HG02642 (cell line): ENCODE results near the gene MAGED2.
"Not testable (repeated sequence)": the region's sequence is repeated elsewhere in the genome, so short reads cannot be mapped to it uniquely, and the experiment has no call there.

ENCODE experiments used
- ATAC-seq: cut with Tn5 transposase; IDR thresholded peaks from one replicate; pipeline ENCODE4 v1.9.1; 2021; ENCODE audit warnings: mild to moderate bottlenecking; ENCODE audit not compliant: unreplicated experiment, poor library complexity

Gene MAGED2, protein sequence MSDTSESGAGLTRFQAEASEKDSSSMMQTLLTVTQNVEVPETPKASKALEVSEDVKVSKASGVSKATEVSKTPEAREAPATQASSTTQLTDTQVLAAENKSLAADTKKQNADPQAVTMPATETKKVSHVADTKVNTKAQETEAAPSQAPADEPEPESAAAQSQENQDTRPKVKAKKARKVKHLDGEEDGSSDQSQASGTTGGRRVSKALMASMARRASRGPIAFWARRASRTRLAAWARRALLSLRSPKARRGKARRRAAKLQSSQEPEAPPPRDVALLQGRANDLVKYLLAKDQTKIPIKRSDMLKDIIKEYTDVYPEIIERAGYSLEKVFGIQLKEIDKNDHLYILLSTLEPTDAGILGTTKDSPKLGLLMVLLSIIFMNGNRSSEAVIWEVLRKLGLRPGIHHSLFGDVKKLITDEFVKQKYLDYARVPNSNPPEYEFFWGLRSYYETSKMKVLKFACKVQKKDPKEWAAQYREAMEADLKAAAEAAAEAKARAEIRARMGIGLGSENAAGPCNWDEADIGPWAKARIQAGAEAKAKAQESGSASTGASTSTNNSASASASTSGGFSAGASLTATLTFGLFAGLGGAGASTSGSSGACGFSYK

DNA sequence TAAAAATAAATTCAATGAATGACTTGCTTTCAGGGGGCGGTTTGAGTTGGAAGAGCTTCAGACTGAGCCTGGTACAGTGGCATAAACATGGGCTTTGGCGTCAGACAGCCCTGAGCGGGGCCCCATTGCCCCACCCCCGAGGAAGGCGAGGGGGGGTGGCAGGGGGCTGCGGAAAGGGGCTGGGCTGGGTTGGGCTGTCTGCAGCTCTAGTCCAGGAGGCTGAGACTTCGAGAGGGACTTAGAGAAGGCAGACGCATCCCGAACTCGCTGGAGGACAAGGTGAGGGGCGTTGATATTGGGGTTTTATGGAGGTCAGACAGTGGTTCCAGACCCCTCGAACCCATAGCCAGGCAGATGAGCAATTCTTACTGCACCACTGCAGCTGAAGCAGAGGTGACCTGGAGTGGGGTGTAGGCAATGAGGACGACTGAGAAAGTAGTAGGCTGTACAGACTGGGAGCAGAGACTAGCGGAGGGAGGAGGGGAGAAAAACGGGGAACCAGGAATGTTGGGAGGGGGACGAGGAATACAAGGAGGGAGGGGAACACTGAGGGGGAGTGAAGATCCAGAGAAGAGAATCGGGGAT lies at the start of gene MAGED2:
MAGED2 (plus strand) TSS at position 222 of the 585 bp plus-strand sequence. CDS start 1,587 bp downstream, outside the sequence.
- no peak for ATAC-seq

DNA sequence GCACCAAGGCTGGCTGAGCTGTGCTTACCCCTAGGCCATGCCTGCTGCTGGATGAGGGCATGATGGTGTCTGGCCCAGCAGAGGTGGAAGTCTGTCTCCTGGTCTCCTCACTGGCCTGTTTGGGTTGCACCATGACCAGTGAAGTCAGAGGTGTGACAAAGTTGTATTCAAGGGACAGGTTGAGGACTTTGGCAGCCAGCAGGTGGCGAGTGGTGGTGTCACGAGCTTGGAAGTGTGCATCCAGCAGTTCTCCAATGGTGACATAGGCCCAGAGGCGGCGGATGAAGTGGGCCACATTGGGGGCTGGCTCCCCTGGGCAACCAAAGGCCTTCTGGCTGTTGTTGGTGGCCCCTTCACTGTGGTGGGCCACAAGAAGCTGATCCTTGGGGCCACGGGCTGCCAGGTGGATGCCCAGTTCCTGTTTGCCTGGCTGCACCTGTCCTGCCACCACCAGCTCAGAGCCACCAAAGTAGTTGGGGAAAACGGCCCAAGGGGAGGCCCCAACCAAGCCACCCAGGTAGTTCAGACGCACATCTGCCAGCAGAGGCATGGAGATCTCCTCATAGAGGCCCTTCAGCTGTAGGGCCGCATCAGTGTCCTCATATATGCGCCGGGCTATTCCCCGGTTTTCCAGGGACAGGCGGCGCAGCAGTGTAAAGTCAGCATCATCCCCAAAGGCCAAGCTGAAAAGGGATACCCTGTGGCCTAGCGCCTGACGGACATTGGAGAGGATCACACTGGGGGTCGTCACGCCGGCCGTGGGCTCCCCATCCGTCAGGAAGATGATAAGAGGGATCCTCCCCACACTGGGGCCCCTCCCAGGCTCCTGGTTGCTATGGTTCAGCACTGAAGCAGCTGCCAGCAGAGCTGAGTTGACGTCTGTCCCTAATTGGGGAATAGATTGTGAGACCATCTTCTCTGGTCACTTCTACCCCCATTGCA lies 49.2 kb upstream of the MAGED2 start:
- no peak for ATAC-seq

DNA sequence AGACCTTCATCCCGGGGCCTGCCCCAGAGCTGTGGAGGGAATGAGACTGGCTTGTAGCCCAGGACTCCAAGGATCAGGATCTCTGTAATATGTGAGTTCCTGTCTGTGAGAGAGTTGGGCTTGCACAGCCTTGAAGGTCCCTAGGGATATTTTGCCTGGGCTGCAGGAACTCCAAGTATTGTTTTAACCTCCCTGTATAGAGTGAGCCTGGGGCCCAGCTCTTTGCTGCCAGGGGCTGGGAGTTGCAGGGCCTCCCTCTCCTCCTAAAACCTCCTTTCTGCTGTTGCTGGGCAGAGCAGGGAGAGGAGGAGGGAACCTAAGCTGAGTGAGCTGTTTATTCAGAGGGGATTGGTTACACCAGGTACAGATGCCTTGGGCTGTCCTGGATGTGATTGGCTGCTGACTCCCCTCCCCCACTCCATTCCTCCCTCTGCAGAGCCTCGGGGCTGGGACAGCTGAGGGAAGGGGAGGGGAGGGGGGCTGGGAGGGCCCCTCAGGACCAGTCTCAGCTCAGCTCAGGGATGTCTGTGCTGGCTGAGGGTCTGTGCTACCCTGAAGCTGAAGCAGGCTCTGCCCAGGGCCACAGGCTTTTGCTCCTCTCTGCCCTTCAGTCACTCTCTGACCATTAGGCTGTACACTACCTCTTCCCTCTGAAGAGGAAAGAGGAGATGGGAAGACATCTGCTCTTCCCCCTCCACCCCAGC lies 33.0 kb upstream of the MAGED2 start:
- not testable (repeated sequence) for ATAC-seq

DNA sequence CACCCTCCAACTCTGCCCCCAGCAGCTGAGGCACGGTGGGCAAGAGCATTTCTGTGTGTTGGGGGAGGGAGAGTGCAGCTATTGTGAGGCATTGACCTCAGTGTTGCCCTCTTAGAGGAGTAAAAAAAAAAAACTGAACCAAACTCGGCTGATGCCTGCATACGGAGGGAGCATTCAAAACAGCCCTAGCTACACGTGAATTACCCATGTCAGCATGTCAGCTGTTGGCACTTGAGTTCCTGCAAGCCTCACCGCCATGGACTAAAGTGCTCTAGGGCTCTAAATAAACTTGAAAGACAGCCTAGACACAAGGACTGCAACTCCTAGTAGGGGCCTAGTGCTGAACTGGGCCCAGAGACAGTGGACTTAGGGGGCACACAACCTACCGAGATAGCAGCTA lies 31.5 kb upstream of the MAGED2 start:
- ATAC-seq: no peak

DNA sequence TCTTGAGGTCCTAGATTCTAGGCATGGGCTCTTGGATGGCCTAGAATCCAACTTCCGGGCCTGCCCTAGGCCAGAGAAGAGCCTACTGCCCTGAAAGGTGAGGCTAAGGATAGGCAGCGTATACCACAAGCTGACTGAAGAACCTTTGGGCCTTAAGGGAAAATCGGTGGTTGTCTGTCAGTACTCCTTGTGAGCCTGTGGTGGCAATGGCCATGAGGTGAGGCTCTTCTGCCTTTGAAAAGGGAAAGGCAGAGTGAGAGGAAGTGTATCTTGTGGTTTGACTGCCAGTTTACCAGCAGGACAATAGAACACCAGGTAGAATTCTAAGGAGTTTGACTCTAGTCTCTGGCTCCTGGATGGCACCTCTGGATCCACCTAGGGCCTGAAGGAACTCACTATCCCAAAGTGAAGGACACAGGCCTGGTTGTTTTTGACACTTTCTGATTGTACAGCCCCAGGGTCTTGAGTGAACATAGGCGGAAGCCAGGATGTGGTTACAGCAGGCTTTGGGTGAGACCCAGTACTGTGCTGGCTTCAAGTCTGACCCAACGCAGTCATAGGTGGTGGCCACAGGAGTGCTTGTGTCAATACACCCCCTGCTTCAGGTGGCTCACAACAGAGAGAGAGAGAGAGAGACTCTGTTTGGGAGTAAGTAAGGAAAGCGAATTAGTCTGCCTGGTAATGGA lies 30.4 kb upstream of the MAGED2 start:
- ATAC-seq: no peak

DNA sequence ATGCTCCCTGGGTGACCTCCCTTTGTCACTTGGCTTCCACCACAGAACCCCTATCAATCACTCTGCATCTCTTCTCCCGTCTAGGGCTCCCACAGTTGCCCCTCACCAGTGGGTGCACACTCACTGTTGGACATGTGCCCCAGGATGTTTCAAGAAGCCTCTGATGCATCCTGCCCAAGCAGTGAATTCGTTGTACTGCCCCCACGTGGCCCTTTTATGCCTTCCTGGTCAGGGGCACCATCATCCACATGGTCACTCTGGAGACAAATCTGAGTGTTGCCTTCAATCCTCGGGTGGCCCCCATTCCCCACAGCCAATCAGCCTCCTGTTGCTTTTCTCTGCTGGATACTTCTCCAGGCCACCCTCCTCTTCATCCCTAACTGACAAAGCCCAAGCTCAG lies 21.6 kb upstream of the MAGED2 start:
- no peak for ATAC-seq

DNA sequence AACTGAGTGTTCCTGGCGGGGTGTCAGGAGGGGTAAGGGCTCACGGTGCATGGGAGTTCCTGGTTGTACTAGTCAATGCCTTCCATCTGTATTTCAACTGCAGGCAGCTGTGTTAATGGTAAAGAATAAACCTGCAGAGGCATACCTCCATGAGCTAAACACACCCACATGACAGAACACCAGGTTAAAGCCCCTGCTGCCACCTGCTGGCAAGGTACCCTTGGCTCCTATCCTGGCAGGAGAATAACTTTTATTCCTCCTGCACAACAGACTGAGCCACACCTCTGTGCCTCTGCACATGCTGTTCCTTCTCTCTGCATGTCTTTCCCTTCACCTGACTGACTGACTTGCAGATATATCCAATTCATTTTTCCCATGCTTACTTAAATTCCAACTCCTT lies 20.6 kb upstream of the MAGED2 start:
- no peak for ATAC-seq

DNA sequence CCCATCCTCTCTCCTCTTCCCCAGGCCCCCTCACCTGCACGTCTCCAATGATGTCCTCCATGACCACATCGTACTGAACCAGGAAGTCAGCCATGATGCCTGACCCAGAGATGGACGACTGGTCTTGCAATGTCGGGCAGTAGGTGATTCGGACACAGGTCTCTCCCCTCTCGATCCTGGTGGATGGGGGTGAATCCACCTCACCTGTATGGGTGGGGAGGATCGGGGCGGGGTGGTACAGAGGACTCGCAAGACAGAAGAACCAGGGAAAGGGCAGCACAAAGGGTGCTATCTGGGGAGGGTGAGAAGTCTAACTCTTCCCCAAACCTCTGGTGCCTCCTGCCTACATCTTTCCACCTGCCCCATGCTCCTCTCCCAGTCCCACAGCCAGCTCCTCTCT lies 19.1 kb upstream of the MAGED2 start:
- ATAC-seq: no peak

DNA sequence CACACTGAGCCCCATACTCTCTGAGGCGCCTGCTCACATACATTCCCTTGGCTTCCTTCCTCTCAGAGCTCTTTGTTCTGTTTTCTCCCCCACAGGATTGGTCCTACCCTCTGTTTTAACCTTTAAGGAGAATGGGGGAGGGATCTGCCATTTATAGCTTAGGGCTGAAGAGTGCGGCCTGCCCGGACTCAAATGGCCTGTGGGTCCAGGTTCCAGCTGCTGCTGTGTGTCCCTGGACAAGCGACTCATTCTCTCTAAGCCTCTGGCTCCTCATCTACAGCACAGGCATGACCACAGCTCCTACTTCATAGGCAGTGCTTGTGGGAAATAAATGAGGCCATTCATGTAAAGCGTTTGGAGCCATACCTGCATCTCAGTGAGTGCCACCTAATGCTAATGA lies 18.1 kb upstream of the MAGED2 start:
- ATAC-seq: not testable (repeated sequence)

DNA sequence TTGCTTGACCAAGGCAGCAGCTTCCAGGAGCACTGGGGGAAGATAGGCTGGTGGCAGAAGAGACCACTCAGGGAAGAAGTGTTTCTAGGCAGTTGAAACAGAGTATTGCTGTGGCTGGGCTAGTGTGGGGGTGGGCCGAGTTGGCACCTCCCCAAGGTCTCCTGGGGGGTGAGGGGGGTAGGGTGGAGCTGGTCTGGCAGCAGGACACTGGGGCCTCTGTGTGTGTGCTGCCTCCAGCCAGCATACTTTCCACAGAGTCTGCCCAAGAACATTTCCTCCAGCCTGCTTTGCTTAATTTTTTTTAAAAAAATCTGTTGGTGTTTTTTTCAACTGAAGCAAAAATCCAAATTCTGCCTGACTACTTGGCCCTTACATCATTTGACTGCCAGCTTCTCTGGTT lies 13.5 kb upstream of the MAGED2 start:
- ATAC-seq: no peak

DNA sequence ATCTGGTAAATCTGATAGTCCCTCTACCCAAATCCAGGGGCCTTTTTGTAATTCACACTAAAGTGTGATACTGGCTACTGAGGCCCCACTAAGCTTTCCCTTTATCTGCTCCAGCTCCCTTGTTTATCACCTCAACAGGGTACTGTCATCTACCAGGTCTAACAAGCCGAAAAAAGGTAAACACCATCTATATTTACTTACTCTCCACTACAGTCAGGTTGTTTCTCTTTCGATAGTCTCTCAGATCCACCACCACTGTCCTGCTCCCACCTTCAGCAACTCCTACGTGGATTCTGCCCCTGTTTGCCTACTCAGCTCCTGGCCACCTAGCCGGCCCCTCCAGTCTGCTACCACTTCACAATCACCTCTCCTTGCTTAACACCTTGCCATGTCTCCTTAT lies 12.8 kb upstream of the MAGED2 start:
- ATAC-seq: no peak

DNA sequence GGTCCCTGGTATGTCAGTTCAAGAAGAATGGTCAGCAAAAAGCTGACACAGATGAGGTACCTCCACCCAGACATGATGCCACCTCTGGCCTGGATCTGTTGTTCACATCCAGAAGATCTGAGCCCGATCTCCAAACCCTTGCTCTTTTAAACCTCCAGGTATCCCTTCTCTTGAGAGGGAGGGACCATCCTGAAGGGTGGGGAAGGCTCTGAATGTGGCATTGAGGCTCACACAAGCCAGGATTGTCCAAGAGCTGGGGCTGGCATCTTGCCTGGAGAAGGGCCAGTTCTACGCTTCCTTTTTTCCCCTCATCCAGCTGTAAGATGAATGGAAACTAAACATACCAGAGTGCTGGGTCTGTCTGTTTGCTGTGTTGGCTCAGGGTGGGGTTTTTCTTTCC lies 9.4 kb upstream of the MAGED2 start, which contains the start of gene ITIH6:
ITIH6 (minus strand) TSS at position 119 of the 400 bp plus-strand sequence; CDS start at position 74, 45 bp downstream.
- ATAC-seq: no peak

DNA sequence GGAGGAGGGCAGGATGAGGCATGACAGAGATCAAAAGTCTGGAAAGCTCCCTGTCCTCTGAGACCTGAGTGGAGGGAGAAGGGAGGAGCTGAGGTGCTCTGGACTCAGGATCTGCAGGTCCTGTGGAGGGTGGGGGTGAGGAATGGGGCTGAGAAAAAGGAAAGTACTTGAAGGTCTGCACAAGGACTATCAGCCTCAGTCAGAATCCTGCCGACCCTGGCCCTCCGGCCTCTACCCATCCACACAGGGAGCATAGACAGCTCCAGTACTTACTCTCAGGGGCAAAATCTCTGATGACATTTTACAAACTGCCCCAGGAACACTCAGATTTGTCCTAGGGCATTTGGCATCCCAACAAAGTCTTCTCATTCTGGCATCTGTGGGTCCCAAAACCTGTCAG lies 8.5 kb upstream of the MAGED2 start:
- no peak for ATAC-seq

DNA sequence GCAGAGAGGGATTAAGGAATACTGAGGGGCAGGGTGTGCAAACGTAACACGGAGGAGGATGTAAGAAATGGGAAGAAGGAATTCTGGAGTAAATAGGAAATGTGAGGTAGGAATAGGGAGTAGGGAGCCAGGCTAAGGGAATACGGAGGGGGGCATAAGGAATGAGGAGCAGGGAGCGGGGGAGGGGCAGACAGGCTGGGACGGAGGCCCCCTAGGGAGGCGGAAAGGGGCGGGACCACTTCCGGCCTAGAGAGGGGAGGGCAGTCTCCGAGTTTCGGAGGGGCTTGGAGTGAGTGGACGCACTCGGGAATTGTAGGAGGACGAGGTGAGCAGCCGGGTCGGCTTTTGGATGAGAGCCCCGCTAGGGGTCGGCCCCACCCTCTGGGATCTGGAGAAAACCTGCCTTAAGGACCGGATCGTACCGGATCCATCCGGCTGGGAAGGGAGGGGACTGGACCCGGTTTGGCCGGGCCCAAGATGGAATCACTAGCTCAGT lies 612 bp downstream of the MAGED2 start:
- peak; percentile 35 for ATAC-seq

DNA sequence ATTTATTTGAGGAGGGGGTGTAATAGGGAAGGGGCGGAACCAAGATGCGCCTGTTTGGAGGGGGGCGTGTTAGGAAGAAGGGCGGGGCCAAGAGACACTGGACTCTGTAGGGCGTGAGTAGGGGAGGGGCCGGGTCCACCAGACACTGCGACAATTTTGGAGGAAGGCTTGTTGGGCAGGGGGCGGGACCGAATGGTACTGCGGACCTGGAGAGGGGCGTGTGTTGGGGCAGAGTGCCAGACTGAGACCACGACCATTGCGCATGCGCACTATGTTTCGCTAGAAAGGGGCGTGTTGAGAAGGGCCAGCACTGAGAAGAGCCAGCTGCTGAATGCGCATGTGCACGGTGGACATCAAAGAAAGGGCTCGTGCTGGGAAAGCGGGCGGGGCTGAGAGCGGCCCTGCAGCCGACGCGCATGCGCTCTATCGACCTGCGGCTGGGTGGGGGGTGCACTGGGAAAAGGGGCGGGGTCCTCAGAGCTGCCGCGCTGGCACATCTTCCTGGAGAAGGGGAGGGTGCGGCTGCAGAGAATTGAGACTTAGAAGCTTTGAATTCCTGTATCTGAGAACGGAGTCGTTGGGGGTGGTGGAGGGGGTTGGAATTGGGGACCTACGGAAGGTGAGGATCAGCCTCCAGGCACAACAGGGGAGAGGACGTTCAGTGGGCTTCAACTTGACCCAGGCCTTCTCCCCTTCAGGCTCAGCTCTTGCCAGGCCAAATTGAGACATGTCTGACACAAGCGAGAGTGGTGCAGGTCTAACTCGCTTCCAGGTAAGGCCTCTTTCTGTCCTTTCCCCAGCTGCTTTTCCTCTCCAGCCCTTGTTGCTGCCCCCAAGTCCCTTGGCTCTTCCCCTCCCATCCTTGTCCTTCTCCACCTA lies 1.3 kb downstream of the MAGED2 start:
- peak; percentile 92 for ATAC-seq

DNA sequence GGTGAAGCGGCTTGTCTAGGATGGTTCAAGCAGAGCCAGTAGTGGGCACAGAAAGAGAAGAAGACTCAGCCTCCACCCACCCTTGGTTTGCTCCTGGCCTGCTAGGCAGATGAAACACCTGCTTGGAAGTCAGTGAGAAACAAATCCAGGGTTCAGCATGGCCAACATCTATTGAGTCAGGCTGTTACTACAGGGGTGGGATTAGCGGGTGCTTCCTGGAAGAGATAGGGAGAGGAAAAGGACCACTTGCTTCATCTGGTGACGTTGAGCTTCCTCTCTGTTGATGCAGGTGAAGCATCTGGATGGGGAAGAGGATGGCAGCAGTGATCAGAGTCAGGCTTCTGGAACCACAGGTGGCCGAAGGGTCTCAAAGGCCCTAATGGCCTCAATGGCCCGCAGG lies 3.0 kb downstream of the MAGED2 start:
- ATAC-seq: no peak

DNA sequence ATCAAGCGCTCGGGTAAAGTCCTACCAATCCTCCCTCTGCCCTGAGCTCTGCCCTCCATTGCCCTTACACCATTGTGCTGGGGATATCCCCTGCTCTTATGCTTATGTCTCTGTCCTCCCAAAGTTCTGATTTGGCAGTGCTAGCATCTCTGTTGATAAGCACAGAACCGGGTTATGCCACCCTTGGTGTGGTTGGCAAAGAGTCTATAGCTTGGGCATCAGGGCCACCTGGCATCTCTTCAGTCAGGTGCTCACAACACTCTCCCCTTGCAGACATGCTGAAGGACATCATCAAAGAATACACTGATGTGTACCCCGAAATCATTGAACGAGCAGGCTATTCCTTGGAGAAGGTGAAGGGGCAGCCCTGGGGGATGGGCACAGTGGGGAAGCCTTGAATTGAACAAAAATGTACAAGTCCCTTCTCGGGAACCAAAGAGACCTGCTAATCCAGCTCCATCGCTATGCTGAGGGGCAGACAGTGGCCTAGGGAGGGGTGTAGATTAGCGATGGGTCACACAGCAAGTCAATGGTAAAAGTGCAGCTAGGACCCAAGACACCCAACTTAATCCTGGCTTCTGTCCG lies 3.8 kb downstream of the MAGED2 start:
- ATAC-seq: no peak

DNA sequence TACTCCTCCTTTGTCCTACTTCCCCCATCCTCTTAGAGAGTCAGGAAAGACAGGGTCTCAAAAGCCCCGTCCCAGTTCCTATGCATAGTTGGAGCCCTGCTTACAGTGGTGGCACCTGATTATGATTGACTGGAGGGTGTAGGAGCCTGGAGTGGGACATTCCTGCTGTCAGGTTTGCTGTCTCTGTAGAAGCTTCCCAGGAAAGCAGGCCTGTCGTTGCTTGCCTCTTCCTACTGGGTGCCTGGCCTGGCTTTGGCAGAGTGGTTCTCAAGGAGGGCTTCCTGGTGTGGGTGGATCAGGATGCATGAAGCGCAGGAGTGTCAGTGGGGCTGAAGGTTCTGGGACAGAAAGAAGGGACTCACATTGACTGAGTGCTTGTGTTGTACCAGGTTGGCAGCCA lies 4.8 kb downstream of the MAGED2 start:
- no peak for ATAC-seq
